Midbrain (tissue), 1 donor: ENCODE data around the gene DHRS1.

Experiments
- DNase-seq: peaks from one replicate; lab custom pipeline; 2025; lab: John Stamatoyannopoulos, UW

Gene DHRS1

GRCh38 chr14:24299255-24300191 lies at the start of gene DHRS1, which contains the start of gene NOP9:
DHRS1 (minus strand) TSS chr14:24299780; CDS start chr14:24299106, 674 bp downstream.
NOP9 (plus strand) TSS chr14:24299850; CDS start chr14:24299955, 105 bp downstream.
- peak; percentile 92 for DNase-seq

GRCh38 chr14:24348186-24348585 lies 48.6 kb upstream of the DHRS1 start:
- DNase-seq = no peak

DNA sequence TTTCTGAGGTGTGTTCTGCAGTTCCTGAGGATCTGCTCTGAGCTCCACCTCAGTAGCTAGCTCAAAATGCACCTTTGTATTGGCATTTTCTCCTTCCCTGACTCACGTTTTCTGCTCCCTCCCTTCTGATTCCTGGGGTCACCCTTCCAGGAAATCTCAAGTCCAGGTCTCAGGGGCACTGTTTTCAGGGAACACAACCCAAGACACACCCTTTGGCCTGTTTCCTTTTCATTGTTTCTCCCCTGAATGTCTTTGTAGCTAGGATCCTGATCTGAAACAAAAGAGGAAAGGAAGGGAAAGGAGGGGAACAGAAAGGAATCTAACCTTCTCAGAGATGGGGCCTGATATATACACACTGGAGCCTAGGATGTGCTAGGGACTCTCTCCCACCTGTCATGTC lies 47.6 kb upstream of the DHRS1 start:
- DNase-seq = no peak

DNA sequence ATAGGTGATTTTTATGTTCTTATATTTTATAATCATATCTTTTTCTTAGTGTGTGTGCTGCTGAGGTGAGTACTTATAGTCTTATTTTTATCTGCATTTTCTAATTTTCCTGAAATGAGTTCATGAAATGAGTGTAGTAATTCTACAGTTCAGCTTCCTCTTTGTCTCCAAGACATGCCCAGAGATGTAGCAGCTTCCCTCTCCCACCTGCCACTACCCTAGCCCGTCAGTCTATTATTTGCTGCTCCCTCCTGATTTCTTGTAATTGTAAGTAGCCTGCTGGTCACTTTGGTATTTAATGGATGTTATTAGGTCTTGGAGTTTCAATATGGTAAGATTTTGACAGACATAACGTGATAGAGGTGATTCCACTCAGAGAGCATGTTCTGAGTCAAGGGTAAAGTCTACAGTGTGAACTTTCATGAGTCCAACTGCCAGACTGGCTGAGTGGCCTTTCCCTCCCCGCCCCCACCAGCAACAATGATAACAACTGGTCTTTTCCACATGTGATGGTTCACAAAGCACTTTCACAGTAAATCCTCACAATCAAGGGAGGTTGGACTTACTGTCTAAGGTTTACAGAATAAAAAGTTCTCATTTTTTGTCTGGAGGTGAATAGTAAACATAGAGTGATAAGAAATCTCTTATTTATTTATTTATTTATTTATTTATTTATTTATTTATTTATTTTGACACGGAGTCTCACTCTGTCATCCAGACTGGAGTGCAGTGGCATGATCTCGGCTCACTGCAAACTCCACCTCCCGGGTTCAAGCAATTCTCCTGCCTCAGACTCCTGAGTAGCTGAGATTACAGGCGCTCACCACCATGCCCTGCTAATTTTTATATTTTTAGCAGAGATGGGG lies 44.4 kb upstream of the DHRS1 start:
- no peak for DNase-seq

- DNase-seq = no peak
Observed at GRCh38 chr14:24342889-24343288, 43.3 kb upstream of the DHRS1 start.

DNA sequence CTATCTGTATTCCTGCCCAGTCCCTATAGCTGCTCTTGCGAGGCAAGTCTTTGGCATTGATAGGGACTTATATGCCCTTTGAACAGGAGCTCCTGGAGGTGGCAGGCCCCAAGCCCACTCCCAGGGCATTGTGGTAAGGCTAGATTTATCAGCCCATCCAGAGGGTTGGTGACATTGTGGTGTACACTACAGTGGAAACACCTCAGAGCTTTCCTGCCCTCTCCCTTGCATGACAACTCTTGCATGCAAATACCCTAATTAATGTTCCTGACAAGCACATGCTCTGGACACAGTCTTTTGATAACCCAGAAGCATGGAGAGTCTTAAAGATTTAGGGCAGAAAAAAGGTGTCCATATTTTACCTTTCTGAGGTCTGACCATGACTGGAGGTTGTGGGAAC lies 41.0 kb upstream of the DHRS1 start:
- DNase-seq = no peak

DNA sequence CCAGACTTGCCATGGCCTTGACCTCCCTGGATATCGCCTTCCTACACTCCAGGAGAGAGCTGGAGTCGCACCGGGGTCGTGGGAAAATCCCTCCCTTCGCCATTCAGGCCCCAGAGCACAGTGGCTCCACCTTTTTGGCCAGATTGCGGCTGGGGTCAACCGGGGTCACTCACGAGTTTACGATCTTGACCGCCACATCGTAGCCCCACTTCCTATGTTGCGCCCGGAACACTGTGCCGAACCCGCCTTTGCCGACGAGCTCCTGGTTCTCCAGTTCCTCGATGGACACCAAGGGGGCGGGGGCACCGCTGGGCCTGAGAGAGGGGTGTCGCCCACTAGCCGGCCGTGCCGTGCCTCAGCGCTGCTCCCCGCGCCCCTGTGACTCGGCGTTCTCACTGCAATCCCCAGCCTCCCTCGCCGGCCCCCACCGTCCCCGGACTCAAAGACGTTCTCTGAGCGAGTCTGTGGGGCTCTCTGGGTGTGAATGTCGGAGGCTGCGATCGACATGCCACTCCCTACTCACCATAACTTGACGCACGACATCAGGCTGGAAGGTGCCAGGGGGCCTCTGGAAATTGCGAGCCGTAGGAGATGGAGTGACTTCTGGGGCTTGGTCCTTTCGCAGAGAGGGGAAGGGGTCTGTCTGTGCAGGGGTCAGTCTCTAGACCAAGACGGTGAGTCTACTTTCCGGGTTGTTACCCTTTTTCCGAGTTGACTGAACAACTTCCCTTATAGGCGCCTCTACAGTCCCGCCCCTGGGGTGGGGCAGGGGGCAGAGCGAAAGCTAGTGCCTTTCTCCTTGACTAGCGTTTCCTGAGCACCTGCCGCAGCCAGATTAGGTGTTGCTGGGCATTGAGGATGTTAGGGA lies 39.9 kb upstream of the DHRS1 start, which contains the start of gene RIPK3:
RIPK3 (minus strand) TSS at position 708 of the 868 bp plus-strand sequence; CDS start at position 543, 165 bp downstream.
- DNase-seq = no peak

GRCh38 chr14:24338843-24339242 lies 39.3 kb upstream of the DHRS1 start:
- no peak for DNase-seq

- no peak for DNase-seq
Observed at GRCh38 chr14:24337824-24338175, 38.2 kb upstream of the DHRS1 start.

- DNase-seq = no peak
Observed at GRCh38 chr14:24337144-24337823, 37.7 kb upstream of the DHRS1 start.

- DNase-seq = no peak
Observed at GRCh38 chr14:24335461-24336171, 36.0 kb upstream of the DHRS1 start.

DNA sequence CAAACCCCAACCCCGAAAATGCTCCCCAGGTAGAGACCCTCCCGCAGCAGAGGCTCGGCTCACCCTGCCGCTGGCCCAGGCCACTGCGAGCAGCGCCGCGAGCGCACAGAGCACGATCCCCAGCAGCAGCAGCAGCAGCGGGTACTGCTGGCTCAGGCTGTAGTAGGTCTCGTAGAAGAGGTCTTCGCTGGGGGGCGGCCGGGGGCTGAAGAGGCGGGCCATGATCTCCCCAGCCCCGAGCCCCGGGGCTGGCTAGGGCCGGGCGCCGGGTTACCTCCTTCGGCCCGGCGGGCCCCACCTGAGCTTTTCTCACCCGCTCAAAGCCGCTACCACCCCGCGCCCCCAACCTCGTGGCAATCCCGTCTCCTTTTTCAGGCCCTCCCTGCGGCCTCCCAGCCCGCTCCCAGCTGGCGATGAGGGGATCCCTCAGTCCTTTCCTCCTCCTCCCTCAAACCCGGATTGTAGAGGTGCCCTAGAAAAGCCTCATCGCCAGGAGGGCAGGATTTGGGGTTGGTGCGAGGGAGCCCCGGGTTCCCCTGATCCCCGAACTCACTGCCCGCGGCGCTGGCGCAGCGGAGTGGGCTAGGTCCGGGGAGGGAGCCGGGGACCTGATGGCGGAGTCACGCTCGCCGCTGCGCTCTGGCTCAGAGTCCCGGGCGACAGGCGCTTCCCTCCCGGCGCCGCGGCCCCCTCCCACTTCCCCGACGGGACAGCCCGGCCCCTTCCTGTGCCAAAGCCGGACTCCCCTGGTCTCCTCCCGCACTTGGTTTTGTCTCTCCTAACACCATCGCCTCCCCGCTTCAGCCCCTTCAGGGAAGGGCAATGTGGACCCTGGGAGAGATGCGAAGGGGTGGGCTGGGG lies 35.1 kb upstream of the DHRS1 start, which contains the start of gene ADCY4:
ADCY4 (minus strand) TSS at position 641 of the 861 bp plus-strand sequence; CDS start at position 222, 419 bp downstream.
- no peak for DNase-seq

- peak; percentile 65 for DNase-seq
Observed at GRCh38 chr14:24332268-24332993, 32.9 kb upstream of the DHRS1 start.

DNA sequence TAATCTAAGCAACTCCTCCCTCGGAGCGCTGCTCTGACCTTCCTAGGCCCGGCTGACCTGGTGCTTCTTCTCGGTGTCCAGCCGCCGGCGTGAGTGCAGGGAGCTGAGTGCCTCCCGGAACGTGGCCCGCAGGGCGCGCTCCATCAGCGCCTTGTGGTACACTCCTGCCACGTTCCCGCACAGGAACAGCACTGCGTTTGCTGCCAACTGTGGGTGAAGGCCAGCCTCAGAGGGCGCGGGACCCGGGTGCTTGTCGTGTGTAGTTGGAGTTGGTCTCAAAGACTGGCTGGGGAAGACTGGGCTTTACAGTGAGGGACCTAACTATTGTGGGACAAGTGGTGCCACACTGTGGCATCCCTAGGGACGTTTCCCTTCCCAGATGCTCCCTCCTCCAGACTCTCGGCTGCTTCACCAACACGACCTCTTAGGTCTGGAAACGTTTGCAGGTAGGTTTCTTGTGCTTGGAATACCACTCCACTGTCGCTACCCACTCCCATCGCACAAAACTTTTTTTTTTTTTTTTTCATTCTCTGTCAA lies 32.2 kb upstream of the DHRS1 start:
- DNase-seq = no peak

DNA sequence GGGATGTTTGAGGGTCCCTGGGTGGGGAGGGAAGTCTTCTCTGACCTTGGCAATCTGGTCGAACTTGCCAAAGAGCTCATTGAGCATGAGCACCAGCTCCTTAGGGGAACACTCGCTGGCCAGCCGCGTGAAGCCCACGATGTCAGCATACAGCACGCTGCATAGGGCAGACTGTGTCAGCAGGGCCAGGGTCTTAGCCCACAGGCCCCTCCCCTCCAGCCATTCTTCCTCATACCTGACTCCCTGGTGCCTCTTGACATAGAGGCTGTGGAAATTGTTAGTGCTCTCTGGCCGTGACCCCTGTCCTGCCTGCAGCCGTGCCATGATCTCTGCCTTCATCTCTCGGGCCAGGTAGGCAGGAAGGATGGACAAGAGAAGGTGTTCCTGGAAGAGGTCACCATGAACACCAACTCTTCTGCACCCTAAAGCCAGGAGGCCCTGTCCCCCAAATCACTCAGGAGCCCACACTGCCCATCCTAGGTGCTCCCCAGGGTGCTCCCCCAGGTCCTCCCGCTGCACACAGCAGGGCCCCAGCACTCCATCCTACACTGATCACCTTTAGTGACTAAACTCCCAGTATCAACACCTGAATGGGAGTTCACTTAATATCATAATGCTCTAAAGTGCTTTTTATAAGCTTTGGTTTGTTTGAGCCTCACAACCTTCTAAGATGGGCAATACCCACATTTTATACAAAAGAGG lies 31.5 kb upstream of the DHRS1 start:
- DNase-seq = no peak

GRCh38 chr14:24329736-24330135 lies 30.2 kb upstream of the DHRS1 start:
- DNase-seq = no peak

DNA sequence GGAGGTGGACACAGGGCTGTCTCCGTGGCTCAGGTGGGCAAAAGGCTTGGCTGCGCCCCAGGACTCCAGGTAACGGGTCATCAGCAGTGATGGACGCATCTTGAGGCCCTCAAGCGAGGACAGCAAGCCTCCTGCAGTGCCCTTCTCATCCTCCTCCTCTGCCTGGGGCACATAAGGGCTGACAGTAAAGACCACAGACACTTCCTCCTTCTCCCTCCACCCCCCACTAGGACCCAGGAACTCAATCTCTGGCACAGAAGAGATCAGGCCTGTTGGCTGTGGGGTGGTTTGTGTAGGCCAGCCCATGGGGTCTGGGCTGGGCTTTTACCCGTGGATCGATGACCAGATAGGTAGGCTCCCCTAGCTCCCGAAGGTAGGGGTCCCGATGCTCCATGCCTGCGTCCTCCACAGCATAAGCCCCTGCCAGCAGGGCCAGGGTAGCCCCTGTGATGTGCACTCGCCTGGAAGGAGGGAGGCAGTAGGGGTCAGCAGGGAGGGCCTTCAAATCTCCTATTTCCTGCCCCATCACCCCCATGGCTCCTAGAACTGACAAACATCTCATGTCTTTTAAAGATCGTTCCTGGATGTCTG lies 29.6 kb upstream of the DHRS1 start:
- no peak for DNase-seq
